Amygdala (tissue), 56 donors: ENCODE results near the gene TANGO2.
A peak's percentile ranks its signal among the peaks of the same experiment; 100 is the strongest.

Experiments used
- DNase-seq, 56 donors: peaks; one replicate each; lab custom pipeline; 2025; lab: John Stamatoyannopoulos, UW

The TANGO2 gene

DNA sequence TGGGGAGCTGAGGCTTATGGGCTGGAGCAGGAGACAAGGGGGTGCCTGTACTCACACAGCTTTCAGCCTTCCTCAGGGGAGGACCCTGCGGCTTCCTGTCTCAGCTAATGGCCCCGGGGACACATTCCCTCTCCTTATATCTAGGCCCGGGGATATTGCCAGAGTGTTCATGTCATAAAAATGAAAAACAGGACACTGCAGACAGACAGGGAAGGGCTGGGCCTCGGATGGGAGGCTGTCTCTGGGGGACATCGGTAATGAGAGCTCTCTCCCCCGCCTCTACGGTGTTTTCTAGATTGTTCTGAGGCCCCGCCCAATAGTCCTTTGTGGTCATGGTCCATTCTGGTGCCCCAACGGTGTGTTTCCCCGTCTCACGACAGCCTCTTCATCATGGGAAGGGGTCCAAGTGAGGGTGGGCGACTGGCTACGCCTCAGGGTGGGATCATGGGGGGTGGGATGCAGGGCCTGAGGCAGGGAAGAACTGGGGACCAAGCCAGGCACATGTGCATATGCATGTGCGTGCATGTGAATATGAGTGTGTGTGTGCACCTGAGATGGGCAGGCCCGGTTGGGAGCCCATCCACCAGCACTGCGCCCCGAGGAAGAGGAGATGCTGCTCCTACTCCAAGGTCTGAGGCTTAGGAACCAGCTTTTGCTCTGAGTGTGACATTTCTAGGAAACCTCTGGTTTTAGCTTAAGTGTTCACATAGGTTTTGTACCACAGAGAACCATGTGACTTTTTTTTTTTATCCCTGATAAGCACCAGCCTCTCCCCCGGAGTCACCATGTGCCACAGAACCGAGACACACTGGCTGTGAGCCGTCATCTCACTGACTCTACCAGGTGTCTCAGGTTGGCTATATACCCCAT, 9.6 kb upstream of the TANGO2 start:
- no peak for DNase-seq

DNA sequence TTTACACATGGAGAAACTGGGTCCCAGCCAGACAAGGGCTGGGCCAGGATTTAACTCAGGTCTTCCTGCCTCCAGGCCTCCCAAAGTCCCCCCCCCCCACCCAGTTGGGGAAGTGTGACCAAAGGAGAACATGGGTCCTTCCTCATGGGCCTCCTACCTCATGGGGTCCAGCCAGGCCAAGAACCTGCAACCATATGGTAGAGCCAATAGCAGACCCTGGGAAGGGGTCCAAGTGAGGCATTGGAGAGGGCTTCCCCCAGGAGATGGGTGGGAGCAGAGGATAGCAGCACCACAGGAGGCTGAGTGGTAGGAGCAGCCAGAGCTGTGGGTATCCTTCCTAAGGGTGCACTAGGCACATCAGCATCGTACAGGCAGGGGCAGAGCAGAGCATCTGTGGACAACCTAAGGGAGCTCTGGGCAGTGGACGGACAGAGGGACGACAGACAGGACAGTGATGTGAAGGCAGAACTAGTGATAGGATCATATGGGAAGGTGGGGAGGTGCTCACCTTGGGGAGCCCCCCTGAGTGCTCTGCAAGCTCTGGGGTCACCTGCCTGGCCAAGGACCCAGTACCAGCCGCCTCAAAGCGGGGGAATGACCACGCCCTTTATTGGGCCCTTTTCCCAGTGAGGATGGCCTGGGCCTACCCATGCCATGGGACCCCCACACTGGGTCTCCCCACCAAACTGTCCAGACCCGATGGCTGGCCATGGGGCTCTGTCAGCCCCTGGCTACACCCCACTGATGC, 8.7 kb upstream of the TANGO2 start:
- no peak for DNase-seq

DNA sequence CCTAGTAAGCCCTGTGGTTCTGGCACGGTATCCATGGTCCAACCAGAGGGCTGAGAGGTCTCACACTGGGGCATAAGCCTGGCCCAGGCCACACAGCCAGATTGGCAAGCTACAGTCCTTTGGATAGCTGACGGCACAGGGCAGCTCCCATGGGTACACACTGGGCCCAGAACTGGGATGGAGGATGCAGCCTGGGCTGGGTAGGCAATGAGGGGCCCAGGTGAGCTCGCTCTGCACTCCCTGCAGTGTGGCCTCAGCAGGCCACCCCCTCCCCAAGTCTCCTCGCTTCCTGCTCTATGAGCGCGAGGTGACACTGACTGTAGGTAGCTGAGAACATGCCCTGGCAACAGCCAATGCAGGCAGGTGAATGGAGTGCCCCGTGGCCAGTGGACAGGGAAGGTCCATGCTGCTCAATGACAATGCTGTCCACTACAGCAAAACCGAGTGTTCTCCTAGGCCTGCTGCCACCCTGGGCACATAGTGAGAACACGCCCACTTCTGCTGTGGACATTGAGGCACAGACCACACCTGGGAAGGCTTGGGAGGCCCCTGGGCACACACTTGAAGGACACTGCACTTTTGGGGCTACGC, 8.1 kb upstream of the TANGO2 start:
- no peak for DNase-seq

DNA sequence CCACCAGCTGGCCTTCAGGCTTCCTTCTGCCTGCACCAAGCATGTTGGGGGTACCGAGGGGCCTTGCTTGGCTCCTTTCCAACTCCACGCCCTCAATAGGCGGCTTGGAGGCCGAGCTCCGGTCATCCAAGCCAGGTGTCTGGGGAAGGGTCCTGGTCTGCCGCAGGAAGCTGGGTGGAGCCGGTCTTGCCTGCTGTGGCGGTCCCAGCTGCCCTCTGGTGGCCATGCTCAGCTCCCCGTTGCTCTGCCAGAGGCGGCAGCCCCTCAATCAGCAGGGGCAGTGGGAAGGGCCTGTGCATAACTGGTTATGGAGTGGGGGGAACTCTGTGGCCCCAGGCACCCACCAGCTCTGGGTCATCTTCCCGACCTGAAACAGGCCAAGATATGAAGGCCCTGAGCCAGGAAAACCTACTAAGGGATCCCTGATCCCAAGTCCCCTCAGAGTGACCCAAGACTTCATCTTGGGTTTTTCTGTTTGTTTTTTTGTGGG, 7.5 kb upstream of the TANGO2 start:
- DNase-seq = peak in 44 of 56 donors; percentile 14 to 78 (median 42)

DNA sequence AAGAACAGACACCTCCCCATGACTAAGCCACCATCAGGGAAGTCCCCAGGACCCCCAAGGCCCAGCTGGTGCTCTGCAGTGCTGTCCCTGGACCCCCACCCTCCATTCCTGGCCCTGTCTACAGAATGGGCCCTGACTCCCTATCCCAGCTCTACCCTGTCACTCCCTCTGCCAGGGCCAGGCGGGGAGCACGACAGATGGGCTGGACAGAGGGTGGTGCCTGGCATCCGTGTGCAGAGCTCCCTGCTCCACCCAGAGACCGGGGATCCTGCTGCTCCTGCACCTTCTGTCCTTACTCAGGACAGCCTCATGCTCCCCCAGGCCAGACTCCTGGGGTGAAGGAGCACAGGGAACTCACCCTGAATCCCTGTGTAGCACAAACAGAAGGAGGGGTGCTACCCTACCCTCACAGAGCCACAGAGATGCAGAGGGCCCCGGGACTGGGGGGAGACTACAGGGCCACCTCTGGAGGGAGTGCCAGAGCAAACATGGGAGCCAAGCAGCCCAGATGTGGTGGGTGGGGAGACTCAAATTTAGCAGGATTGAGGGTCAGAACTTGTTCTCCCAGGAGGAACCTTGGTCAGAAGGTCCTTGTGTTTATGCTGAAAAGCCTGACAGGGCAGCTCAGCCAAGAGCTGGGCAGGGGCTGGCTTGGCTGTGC, 6.3 kb upstream of the TANGO2 start:
- DNase-seq = no peak

DNA sequence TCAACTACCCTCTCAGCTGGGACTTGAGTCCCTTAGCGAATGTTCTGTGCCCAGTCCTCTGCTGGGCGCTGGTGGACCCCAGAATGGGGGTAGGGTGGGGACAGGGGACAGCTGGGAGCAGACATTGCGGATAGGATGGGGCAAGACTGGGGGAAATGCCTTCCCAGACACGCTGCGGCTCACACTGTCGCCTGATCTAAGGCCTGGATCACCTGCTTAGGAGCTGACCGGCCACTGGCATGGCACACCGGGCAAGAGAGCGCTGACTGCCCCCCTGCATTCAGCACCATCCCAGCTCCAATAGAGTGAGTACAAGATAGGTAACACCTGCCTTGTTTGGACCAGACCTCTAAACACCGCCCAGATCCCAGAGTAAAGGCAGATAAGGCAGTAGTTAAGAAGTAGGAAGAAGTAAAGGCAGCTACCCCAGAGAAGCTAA, 5.7 kb upstream of the TANGO2 start:
- DNase-seq = no peak

DNA sequence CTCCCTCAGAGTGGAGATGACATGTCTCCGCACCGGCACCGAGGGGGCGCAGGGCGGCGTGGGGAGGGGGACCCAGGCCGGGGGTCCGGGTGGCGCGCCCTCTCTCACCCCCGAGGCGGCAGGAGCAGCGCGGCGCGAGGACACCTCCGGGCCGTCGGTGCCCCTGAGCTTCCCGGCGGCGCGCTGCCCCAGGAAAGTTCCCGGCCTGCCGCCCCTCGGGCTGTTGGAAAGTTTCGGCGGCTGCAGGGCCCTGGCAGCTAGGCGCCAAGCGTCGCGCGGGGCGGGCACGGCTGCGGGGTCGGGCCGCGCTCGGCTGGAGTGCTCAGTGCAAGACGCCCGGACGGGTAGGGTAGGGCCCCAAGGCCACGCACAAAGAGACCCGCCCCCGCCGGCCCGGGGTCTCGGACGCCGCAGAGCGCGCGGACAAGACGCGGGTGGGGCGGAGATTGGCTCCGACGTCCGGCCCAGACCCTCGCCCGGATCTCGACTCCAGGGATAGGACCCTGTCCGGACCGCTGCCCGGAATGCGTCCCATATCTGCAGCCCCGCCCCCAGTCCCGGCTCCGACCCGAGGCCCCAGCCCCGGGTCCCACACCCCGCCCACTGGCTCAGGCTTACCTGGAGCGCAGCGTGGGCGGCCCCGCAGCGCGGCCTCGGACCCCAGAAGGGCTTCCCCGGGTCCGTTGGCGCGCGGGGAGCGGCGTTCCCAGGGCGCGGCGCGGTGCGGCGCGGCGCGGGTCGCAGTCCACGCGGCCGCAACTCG, 4.8 kb upstream of the TANGO2 start:
- DNase-seq = peak in 2 of 56 donors; percentile 58 to 77

DNA sequence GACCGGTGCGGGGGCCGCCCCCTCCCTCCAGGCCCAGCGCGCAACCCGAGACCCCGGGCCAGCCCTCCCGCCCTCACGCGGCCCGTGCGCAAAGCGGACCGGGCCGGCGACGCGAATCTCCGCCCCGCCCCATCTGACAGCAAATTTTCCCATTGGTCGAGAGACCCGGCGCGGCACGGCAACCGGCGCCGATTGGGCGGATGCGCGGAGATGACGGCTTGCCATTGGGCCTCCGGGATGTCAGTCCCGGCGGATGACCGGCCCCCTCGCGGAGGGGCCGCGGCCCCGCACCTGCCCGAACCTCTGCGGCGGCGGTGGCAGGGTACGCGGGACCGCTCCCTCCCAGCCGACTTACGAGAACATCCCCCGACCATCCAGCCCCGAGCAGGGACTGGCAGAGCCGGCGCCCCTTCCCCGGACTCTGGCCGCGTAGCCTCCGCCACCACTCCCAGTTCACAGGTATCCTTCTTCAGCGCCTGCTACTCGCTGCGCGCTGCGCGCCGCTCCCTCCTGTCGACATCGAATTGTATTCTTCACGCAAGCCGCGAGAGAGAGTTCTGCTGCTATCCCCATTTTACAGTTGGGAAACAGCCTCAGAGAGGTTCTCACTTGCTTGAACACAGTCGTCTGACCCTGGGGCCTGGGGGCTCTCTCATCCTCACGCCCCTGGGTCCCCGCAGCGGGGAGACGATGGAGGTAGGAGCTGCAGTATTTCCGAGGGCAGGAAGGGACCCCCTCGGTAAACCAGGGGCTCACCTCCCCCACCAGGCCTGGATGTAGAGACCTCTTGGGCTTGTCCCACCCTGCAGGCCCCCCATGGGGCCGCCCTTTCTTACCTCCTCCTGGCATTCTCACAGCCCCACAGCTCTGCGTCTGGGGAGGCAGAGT, 3.9 kb upstream of the TANGO2 start, which contains the start of gene ARVCF:
Gene ARVCF, minus strand, starts transcription at position 90 of the 888 bp plus-strand sequence. CDS start 26,029 bp downstream, outside the sequence.
- peak; percentile 37 to 95 (median 84) for DNase-seq

DNA sequence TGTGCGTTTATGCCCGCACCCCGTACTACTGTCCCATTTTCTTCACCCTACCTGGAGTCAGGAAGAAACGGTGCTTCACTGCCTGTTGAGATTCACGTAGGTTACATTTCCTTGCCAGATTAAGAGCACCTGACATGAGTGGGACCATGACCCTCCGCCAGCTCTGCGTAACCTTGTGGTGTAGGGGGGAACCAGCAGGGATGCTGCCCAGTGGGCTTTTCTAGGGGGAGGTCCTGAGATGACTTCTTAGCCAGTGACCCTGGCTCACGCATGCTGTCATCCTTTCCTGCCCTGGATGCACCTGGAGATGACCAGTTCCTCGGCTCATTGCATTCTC, 3.3 kb upstream of the TANGO2 start:
- no peak for DNase-seq

DNA sequence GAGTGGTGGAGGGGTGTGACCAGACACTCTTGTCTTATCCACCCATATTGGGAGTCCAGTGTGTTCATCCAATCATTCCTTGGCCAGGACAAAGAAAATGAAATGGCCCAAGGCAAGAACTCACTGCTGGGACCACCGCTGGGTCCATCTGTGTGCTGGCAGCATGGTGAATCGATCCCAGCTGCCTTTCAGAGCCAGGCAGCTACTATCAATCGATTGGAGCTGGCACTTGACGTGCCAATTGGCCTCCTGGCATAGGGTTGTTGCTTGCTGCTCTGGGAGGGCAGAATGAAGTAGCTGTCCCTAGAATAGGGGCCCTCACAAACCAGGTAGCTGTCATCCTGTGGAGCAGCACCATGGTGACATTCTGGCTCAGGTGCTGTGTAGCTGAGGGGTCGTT, 2.9 kb upstream of the TANGO2 start:
- DNase-seq = no peak

DNA sequence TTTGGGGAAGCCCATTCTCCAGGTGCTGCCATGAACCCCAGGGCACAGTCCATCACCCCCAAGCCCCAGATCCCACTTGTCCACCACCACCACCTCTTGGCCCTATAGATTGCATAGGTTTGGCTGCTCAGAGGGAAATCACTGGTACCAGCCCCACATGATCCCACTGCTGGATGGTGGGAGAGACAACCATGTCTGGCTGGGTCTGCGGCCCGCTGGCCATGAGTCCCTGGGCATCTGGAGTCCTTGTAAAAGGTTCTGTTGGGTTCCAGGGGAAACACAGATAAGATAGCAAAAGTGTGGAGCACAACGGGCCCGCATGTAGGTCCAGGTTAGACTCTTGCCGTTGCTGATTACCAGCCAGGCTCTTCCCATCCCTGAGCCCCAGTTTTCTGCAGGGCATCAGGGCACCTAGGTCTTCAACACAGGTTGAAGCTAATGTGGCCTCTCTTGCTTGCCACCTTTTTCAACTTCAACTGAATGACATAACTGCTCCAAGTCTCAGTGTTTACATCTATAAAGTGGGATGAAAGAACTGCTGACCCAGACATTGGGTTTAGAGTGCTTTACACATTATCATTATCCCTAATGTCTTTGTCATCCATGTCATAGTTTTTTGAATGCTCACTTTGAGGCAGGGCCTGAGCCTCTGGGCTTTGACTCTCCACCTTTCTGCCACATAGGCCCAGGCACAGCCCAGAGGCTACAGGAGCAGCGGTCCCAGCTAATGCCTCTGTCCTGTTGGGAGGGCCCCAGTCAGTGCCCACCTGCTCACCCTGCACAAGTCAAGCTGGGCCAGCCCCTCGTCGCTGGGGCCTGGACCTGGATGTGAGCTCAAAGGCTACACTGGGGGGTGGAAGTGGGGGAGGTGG, 1.0 kb upstream of the TANGO2 start:
- DNase-seq = no peak

DNA sequence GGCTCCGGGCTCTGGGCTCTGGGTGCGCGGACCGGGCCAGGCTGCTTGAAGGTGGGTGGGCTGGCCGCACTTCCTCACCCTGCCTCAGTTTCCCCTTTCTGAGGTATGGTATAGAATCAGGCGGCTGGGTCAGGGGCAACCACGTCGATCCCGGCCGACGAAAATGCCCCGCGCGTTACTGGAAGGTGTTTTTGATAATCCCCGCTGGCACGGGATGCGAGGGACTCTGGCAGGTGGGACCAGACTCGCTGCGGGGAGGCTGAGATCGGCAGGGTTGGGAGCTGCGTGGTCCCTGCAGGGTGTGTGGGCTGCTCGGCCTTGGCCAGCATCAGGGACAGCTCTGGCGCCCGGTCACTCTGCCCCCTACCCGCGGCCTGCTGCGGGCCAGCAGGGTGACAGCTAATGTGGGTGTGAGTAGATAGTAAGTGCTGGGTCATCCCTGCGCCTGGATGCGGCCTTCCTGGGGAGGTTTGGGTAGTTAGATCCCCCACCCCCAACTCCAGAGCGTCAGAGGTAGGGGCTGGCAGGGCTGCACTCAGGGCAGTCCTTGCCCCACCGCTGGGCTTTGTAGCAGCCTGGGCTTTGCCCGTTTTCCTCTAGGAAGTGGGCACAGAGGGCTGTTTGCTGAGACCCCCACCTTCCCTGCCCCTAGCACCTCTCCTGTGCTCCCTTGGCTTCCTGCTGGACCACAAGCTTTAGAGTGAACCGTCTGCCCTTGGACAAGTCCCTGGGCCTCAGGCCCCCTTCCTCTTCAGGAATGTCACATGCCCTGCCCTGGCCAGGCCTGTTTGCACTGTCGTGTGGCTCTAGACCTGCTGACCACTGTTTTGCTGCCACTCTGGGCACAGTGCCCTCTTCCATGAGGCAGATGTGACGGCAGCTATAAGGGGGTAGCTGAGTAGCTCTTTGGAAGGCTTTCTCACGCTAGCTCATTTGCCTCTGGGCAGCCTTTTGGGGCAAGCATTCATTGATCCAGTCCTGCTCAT, 579 bp downstream of the TANGO2 start:
- DNase-seq = peak in 50 of 56 donors; percentile 19 to 91 (median 62)

DNA sequence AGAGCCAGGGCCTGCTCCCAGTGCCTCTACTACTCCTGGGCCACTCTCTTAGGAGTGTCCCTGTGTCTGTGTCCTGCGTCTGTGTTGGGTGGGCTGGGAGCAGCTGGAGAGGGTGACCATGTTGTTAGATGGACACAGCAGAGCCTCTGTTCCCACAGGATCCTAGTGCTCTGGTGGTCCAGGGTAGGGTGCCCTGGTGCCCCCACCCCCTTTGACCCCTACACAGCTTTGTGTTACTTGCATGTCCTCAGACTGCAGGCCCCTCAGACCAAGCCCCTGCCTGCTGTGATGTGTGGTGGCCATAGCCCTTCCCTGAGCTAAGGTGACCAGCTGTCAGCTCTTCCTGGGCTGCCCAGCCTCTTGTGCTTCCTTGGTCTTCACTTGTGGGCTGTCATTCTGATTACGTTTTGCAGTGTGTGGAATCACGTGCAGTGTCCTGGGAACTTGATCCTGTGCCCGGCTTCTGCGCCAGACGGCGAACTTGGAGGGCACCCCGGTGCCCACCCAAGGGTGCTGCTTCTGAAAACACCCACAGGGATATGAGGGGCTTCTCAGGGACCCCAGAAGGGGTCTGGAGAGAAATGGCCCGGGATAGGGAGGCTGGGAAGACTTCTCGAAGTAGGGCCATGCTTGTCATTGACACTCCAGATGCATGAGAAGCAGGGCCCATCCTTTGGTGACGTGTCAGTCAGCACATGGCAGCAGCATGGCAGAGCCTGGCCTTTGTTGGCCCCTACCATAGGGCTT, 1.5 kb downstream of the TANGO2 start:
- no peak for DNase-seq

DNA sequence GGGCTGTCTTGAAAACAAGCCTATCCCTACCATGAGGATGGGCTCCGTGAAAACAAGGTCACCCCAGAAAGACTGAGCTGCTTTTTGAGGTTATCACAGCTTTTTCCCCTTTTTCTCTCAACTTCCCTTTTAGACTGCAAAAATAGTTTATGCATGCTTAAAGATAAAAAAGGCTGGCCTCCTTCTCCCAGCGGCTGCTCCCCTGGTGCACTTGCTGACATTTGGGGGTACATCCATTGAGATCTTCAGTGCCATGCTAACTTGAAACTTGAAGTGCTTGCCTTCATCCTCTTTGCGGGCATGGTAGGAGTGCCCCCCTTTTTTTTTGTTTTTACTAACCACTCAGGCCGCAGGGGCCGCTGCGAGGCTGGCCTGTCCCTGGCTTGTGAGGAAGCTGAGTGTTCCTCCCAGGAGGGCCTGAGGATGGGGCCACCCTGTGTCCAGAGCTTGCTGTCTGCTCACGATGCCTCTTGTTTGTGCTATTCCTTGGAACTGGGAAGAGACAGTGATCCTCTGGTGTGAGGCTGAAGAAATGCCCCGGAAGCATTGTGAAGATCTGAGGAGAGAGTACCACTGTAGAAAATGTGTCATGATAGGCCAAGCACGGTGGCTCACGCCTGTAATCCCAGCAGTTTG, 2.2 kb downstream of the TANGO2 start:
- DNase-seq = no peak

DNA sequence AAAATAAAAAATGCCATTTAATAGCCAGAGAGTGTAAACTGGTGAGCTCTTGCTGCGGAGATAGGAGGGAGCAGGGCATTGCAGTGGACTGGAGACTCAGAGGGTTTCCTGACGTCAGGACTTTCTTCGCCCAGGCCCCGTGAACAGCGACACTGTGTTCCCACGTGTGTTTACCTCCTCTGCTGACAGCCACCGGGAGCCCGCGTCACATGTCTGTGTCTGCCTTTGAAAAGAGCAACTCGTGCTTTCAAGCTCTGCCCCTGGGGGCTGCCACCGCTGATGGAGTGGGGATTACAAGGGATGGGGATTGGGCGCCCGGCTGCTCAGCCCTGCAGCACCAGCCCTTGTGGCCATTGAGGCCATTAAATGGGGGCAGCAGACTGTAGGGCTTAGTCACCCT, 3.3 kb downstream of the TANGO2 start:
- DNase-seq = peak in 5 of 56 donors; percentile 9 to 24 (median 17)
